Measurements from ENCODE around the gene SETBP1.

SETBP1 gene

GRCh38 chr18:44735096-44735495 lies 54.4 kb downstream of the SETBP1 start:
- DNase-seq (ENCODE audit: low read depth), result peak; percentile 69
- H3K4me3 ChIP-seq (ENCODE audit: low read depth, low read length), result no peak overlapping the region
- TF ChIP-seq MAX (IDR thresholded peaks at IDR 0.05; ENCODE audit: low read depth, low read length) (no peak), CTCF (IDR thresholded peaks at IDR 0.05; ENCODE audit: low read depth, low read length) (no peak), POLR2A (IDR thresholded peaks at IDR 0.05; ENCODE audit: extremely low read depth, insufficient read length) (no peak), MYC (IDR thresholded peaks at IDR 0.05; ENCODE audit: low read depth, low read length) (no peak)

- no peak overlapping the region for H3K4me3 ChIP-seq (ENCODE audit: low read depth, low read length)
- TF ChIP-seq POLR2A (IDR thresholded peaks at IDR 0.05; ENCODE audit: extremely low read depth, insufficient read length) (no peak), MAX (IDR thresholded peaks at IDR 0.05; ENCODE audit: low read depth, low read length) (no peak), MYC (IDR thresholded peaks at IDR 0.05; ENCODE audit: low read depth, low read length) (no peak), CTCF (IDR thresholded peaks at IDR 0.05; ENCODE audit: low read depth, low read length) (no peak)
- no peak for DNase-seq (ENCODE audit: low read depth)
Observed at GRCh38 chr18:44736664-44737380, 56.1 kb downstream of the SETBP1 start.

GRCh38 chr18:44737623-44738022 lies 56.9 kb downstream of the SETBP1 start:
- DNase-seq (ENCODE audit: low read depth), result no peak
- H3K4me3 ChIP-seq (ENCODE audit: low read depth, low read length), result no peak overlapping the region
- TF ChIP-seq MYC (IDR thresholded peaks at IDR 0.05; ENCODE audit: low read depth, low read length) (no peak), POLR2A (IDR thresholded peaks at IDR 0.05; ENCODE audit: extremely low read depth, insufficient read length) (no peak), MAX (IDR thresholded peaks at IDR 0.05; ENCODE audit: low read depth, low read length) (no peak), CTCF (IDR thresholded peaks at IDR 0.05; ENCODE audit: low read depth, low read length) (no peak)

GRCh38 chr18:44740000-44740399 lies 59.3 kb downstream of the SETBP1 start:
- H3K4me3 ChIP-seq (ENCODE audit: low read depth, low read length), result no peak overlapping the region
- TF ChIP-seq POLR2A (IDR thresholded peaks at IDR 0.05; ENCODE audit: extremely low read depth, insufficient read length) (no peak), CTCF (IDR thresholded peaks at IDR 0.05; ENCODE audit: low read depth, low read length) (no peak), MYC (IDR thresholded peaks at IDR 0.05; ENCODE audit: low read depth, low read length) (no peak), MAX (IDR thresholded peaks at IDR 0.05; ENCODE audit: low read depth, low read length) (no peak)
- no peak for DNase-seq (ENCODE audit: low read depth)

GRCh38 chr18:44741085-44741484 lies 60.4 kb downstream of the SETBP1 start:
- no peak overlapping the region for H3K4me3 ChIP-seq (ENCODE audit: low read depth, low read length)
- no peak for DNase-seq (ENCODE audit: low read depth)
- no peak for TF ChIP-seq MYC (IDR thresholded peaks at IDR 0.05; ENCODE audit: low read depth, low read length)
- no peak for TF ChIP-seq MAX (IDR thresholded peaks at IDR 0.05; ENCODE audit: low read depth, low read length)
- no peak for TF ChIP-seq POLR2A (IDR thresholded peaks at IDR 0.05; ENCODE audit: extremely low read depth, insufficient read length)
- no peak for TF ChIP-seq CTCF (IDR thresholded peaks at IDR 0.05; ENCODE audit: low read depth, low read length)

Data from NB4 (cell line).